WTC11 (cell line): ENCODE results near the gene UBAP2.

Source experiments
- ARID4B ChIP-seq: sonication (generic); formaldehyde crosslinking; IDR thresholded peaks from 2 replicates; pipeline ENCODE4 v1.8.0; 2023; ENCODE audit warnings: missing genetic modification reagents, mild to moderate bottlenecking, borderline replicate concordance
- ATF3 ChIP-seq: sonication (generic); formaldehyde crosslinking; conservative IDR thresholded peaks from 2 replicates; pipeline ENCODE4 v1.8.1; 2022; ENCODE audit warnings: mild to moderate bottlenecking, missing genetic modification reagents
- CREM ChIP-seq: sonication (generic); formaldehyde crosslinking; IDR thresholded peaks from 2 replicates; pipeline ENCODE4 v1.8.1; 2022; ENCODE audit warnings: mild to moderate bottlenecking, missing genetic modification reagents, moderate library complexity
- CTCF ChIP-seq: fragments of 200-600 bp; IDR thresholded peaks from 2 replicates; pipeline ENCODE4 v1.8.0; 2022; ENCODE audit warnings: antibody characterized with exemption
- ERG ChIP-seq: fragments of 250-450 bp; sonication (Bioruptor Pico); IDR thresholded peaks from 2 replicates; pipeline ENCODE4 v1.8.0; 2021; ENCODE audit warnings: mild to moderate bottlenecking
- MAX ChIP-seq: sonication (generic); formaldehyde crosslinking; IDR thresholded peaks from 2 replicates; pipeline ENCODE4 v1.8.0; 2022; ENCODE audit warnings: mild to moderate bottlenecking, missing genetic modification reagents
- MXD4 ChIP-seq: fragments of 250-450 bp; sonication (Bioruptor Pico); IDR thresholded peaks from 2 replicates; pipeline ENCODE4 v1.8.0; 2021; ENCODE audit warnings: mild to moderate bottlenecking, moderate library complexity, borderline replicate concordance
- NFE2L1 ChIP-seq: sonication (generic); formaldehyde crosslinking; IDR thresholded peaks from 2 replicates; pipeline ENCODE4 v1.8.1; 2023; ENCODE audit warnings: missing genetic modification reagents
- NFYB ChIP-seq: sonication (generic); formaldehyde crosslinking; conservative IDR thresholded peaks from 2 replicates; pipeline ENCODE4 v1.8.0; 2022; ENCODE audit warnings: low read depth, missing genetic modification reagents
- NR1H2 ChIP-seq: sonication (generic); formaldehyde crosslinking; IDR thresholded peaks from 2 replicates; pipeline ENCODE4 v1.9.0; 2021; ENCODE audit warnings: mild to moderate bottlenecking, moderate library complexity, missing genetic modification reagents
- RELA ChIP-seq: sonication (generic); formaldehyde crosslinking; IDR thresholded peaks from 2 replicates; pipeline ENCODE4 v1.8.1; 2022; ENCODE audit warnings: missing genetic modification reagents, mild to moderate bottlenecking, borderline replicate concordance
- SP1 ChIP-seq: sonication (generic); formaldehyde crosslinking; conservative IDR thresholded peaks from 2 replicates; pipeline ENCODE4 v1.8.1; 2022; ENCODE audit warnings: missing genetic modification reagents
- STAT6 ChIP-seq: sonication (generic); formaldehyde crosslinking; conservative IDR thresholded peaks from 2 replicates; pipeline ENCODE4 v1.8.1; 2023; ENCODE audit warnings: mild to moderate bottlenecking, low read depth, missing genetic modification reagents, moderate library complexity

GRCh38 chr9:33885948-33886347, 162.7 kb downstream of the UBAP2 start:
- no peak for TF ChIP-seq CTCF
- TF ChIP-seq STAT6 (CRISPR knock-in tag) = no peak
- no peak for TF ChIP-seq MXD4 (CRISPR knock-in tag)
- no peak for TF ChIP-seq ERG (CRISPR knock-in tag)
- no peak for TF ChIP-seq MAX (CRISPR knock-in tag)
- no peak for TF ChIP-seq NFYB (CRISPR knock-in tag)
- TF ChIP-seq ATF3 = no peak
- no peak for TF ChIP-seq RELA (CRISPR knock-in tag)
- TF ChIP-seq NFE2L1 (CRISPR knock-in tag) = no peak
- no peak for TF ChIP-seq CREM
- TF ChIP-seq ARID4B (CRISPR knock-in tag) = no peak
- no peak for TF ChIP-seq SP1
- no peak for TF ChIP-seq NR1H2 (CRISPR knock-in tag)
